H9 (cell line): Measurements from ENCODE around the gene PIGM. TPM values are rescaled to one million over a fixed set of nuclear protein-coding genes. Genes with fewer than 3 reads are reported as not detected.

ENCODE experiments used
- DNase-seq: peaks from one replicate; pipeline ENCODE4 v3.0.0-alpha.2; 2017
- H2AFZ ChIP-seq: one replicate; pipeline ENCODE4 v1.6.1; 2013; ENCODE audit warnings: mild to moderate bottlenecking, low read length, control low read depth, moderate library complexity
- H2AK5ac ChIP-seq: 2 replicates; pipeline ENCODE4 v1.6.1; 2013; ENCODE audit warnings: low read length, control low read depth, mixed read lengths; ENCODE audit not compliant: insufficient read length
- H2BK120ac ChIP-seq: one replicate; pipeline ENCODE4 v1.6.1; 2013; ENCODE audit warnings: low read depth, mild to moderate bottlenecking, low read length, control low read depth, inconsistent platforms; ENCODE audit not compliant: poor library complexity, severe bottlenecking
- H2BK12ac ChIP-seq: 2 replicates; pipeline ENCODE4 v1.6.1; 2013; ENCODE audit warnings: low read length, control low read depth, mixed read lengths, low read depth; ENCODE audit not compliant: insufficient read length
- H2BK15ac ChIP-seq: 2 replicates; pipeline ENCODE4 v1.6.1; 2013; ENCODE audit warnings: low read depth, low read length, control low read depth
- H2BK20ac ChIP-seq: one replicate; pipeline ENCODE4 v1.6.1; 2013; ENCODE audit warnings: low read depth, mild to moderate bottlenecking, low read length, control low read depth, inconsistent platforms; ENCODE audit not compliant: poor library complexity, severe bottlenecking
- H2BK5ac ChIP-seq: 2 replicates; pipeline ENCODE4 v1.6.1; 2013; ENCODE audit warnings: low read length, control low read depth, mixed read lengths; ENCODE audit not compliant: insufficient read length
- H3K14ac ChIP-seq: 2 replicates; pipeline ENCODE4 v1.6.1; 2013; ENCODE audit warnings: low read length, control low read depth; ENCODE audit not compliant: insufficient read depth
- H3K18ac ChIP-seq: 2 replicates; pipeline ENCODE4 v1.6.1; 2013; ENCODE audit warnings: low read depth, mild to moderate bottlenecking, mixed read lengths, low read length, control low read depth; ENCODE audit not compliant: insufficient read length
- H3K23ac ChIP-seq: 2 replicates; pipeline ENCODE4 v1.6.1; 2013; ENCODE audit warnings: low read length, control low read depth, mixed read lengths, low read depth; ENCODE audit not compliant: insufficient read length
- H3K23me2 ChIP-seq: 2 replicates; pipeline ENCODE4 v1.6.1; 2013; ENCODE audit warnings: low read depth, mild to moderate bottlenecking, mixed read lengths, low read length, control low read depth; ENCODE audit not compliant: insufficient read length, poor library complexity, severe bottlenecking
- H3K27ac ChIP-seq: 2 replicates; pipeline ENCODE4 v1.5.1; 2013; ENCODE audit warnings: low read length, control low read depth, mixed read lengths, low read depth; ENCODE audit not compliant: insufficient read length
- H3K27me3 ChIP-seq: 2 replicates; pipeline ENCODE4 v1.6.1; 2013; ENCODE audit warnings: low read length, control low read depth, inconsistent platforms; ENCODE audit not compliant: insufficient read depth
- H3K4ac ChIP-seq: 2 replicates; pipeline ENCODE4 v1.6.1; 2013; ENCODE audit warnings: low read depth, mild to moderate bottlenecking, control low read depth, inconsistent platforms, low read length, moderate library complexity
- H3K4me1 ChIP-seq: 2 replicates; pipeline ENCODE4 v1.6.1; 2013; ENCODE audit warnings: low read length, control low read depth, inconsistent platforms; ENCODE audit not compliant: insufficient read depth
- H3K4me2 ChIP-seq: 2 replicates; pipeline ENCODE4 v1.6.1; 2013; ENCODE audit warnings: low read length, control low read depth, mixed read lengths; ENCODE audit not compliant: insufficient read length, insufficient read depth
- H3K56ac ChIP-seq: 2 replicates; pipeline ENCODE4 v1.6.1; 2013; ENCODE audit warnings: low read depth, mild to moderate bottlenecking, mixed read lengths, low read length, control low read depth; ENCODE audit not compliant: insufficient read length
- H3K79me1 ChIP-seq: 2 replicates; pipeline ENCODE4 v1.6.1; 2013; ENCODE audit warnings: low read depth, mild to moderate bottlenecking, moderate library complexity, low read length, control low read depth, inconsistent platforms; ENCODE audit not compliant: insufficient read depth, poor library complexity, severe bottlenecking
- H3K79me2 ChIP-seq: 2 replicates; pipeline ENCODE4 v1.6.1; 2013; ENCODE audit warnings: low read length, control low read depth, inconsistent platforms; ENCODE audit not compliant: insufficient read depth
- H3K9ac ChIP-seq: 2 replicates; pipeline ENCODE4 v1.6.1; 2013; ENCODE audit warnings: low read length, control low read depth, mixed read lengths; ENCODE audit not compliant: insufficient read length; ENCODE audit errors: extremely low read depth
- H3K9me3 ChIP-seq: one replicate; pipeline ENCODE4 v1.6.1; 2013; ENCODE audit warnings: low read depth, low read length, inconsistent platforms; ENCODE audit not compliant: control insufficient read depth
- H3T11ph ChIP-seq: one replicate; pipeline ENCODE4 v1.6.1; 2013; ENCODE audit warnings: mild to moderate bottlenecking, low read length, control low read depth, inconsistent platforms
- H4K20me1 ChIP-seq: one replicate; pipeline ENCODE4 v1.6.1; 2013; ENCODE audit not compliant: control insufficient read depth, insufficient read length, insufficient read depth
- H4K5ac ChIP-seq: 2 replicates; pipeline ENCODE4 v1.6.1; 2013; ENCODE audit warnings: low read depth, mild to moderate bottlenecking, mixed read lengths, low read length, control low read depth; ENCODE audit not compliant: insufficient read length
- H4K8ac ChIP-seq: replicated peaks from 2 replicates; pipeline ENCODE4 v1.6.1; 2013; ENCODE audit warnings: low read length, control low read depth, mixed read lengths, low read depth; ENCODE audit not compliant: insufficient read length
- H4K91ac ChIP-seq: 2 replicates; pipeline ENCODE4 v1.6.1; 2013; ENCODE audit warnings: low read depth, mild to moderate bottlenecking, moderate library complexity, mixed read lengths, low read length, control low read depth; ENCODE audit not compliant: insufficient read length
- H3K27ac Mint-ChIP-seq, 3 experiments: 2 replicates in 2 of 3; 3 replicates in 1 of 3; pipeline ENCODE4 v1.8.0; 2020 to 2021; ENCODE audit warnings: mixed read lengths in 3 of 3, mild to moderate bottlenecking in 1 of 3, moderate library complexity in 1 of 3
- H3K27me3 Mint-ChIP-seq: 2 replicates; pipeline ENCODE4 v1.8.0; 2021; ENCODE audit warnings: low read depth, mild to moderate bottlenecking, moderate library complexity, mixed read lengths
- H3K36me3 Mint-ChIP-seq, 3 experiments: 2 replicates in 2 of 3; 3 replicates in 1 of 3; pipeline ENCODE4 v1.8.0; 2020 to 2021; ENCODE audit warnings: low read depth in 3 of 3, mixed read lengths in 3 of 3; ENCODE audit not compliant: insufficient read depth in 1 of 3
- H3K4me1 Mint-ChIP-seq, 2 experiments: 2 replicates each; pipeline ENCODE4 v1.8.0; 2020; ENCODE audit warnings: mixed read lengths in 2 of 2
- H3K4me3 Mint-ChIP-seq, 2 experiments: 2 replicates in 1 of 2; 3 replicates in 1 of 2; pipeline ENCODE4 v1.8.0; 2020 to 2021; ENCODE audit warnings: mild to moderate bottlenecking in 2 of 2, mixed read lengths in 2 of 2, moderate library complexity in 1 of 2
- H3K9me3 Mint-ChIP-seq, 2 experiments: 2 replicates in 1 of 2; 3 replicates in 1 of 2; pipeline ENCODE4 v1.8.0; 2020; ENCODE audit warnings: mild to moderate bottlenecking in 2 of 2, mixed read lengths in 2 of 2, moderate library complexity in 1 of 2
- CTCF ChIP-seq: fragments of 200-600 bp; sonication (generic); conservative IDR thresholded peaks from 3 replicates; pipeline ENCODE4 v1.8.0; 2021; ENCODE audit warnings: antibody characterized with exemption, mild to moderate bottlenecking
- WGBS: extraction: QIAGEN DNeasy Blood & Tissue Kit; methylation state at CpG from one replicate; pipeline ENCODE4 v1.1.7; 2013; ENCODE audit warnings: missing lambda C conversion rate, low lambda C conversion rate, mixed read lengths; ENCODE audit not compliant: insufficient read length; ENCODE audit errors: extremely low coverage; 5-methylcytosine and 5-hydroxymethylcytosine counted together
- total RNA-seq: library from RNA; stranded (reverse); gene quantifications from 2 replicates; pipeline ENCODE4 v1.2.1, GENCODE V29; 2021

Gene PIGM
- total RNA-seq, 1 experiment from 2014 or later: 5.9 TPM

GRCh38 chr1:160052936-160053335 is 21.1 kb upstream of the PIGM start:
- H4K8ac ChIP-seq: no peak overlapping the region
- Mint-ChIP-seq H3K9me3 (no peaks in the 10 kb centered on the region), H3K4me1 (peaks cover 15 to 23% of the 10 kb centered on the region in 2 experiments), H3K36me3 (no peaks in the 10 kb centered on the region), H3K27me3 (peaks cover 41% of the 10 kb centered on the region), H3K27ac (no peak overlapping the region; a peak in 1 of 7 replicates), H3K4me3 (no peak overlapping the region)
- no peak for DNase-seq
- H3K4ac ChIP-seq: no peak overlapping the region
- no peak overlapping the region for H3T11ph ChIP-seq
- H3K23ac ChIP-seq: no peak overlapping the region
- H3K56ac ChIP-seq: no peak overlapping the region
- H4K5ac ChIP-seq: no peak overlapping the region
- no peaks in the 10 kb centered on the region for H4K20me1 ChIP-seq
- no peak overlapping the region for H3K4me2 ChIP-seq
- no peaks in the 10 kb centered on the region for H3K27me3 ChIP-seq
- no peak overlapping the region for H2AK5ac ChIP-seq
- no peaks in the 10 kb centered on the region for H3K9me3 ChIP-seq
- no peak overlapping the region for H2BK120ac ChIP-seq
- no peak overlapping the region for H2BK12ac ChIP-seq
- H2BK20ac ChIP-seq: no peak overlapping the region
- H2BK15ac ChIP-seq: no peak overlapping the region
- TF ChIP-seq CTCF: no peak
- no peaks in the 10 kb centered on the region for H3K23me2 ChIP-seq
- H4K91ac ChIP-seq: no peak overlapping the region
- peaks cover 2% of the 10 kb centered on the region; the same call in 1 of the 2 replicates for H3K4me1 ChIP-seq
- no peak overlapping the region for H3K14ac ChIP-seq
- no peak overlapping the region for H2AFZ ChIP-seq
- no peak overlapping the region for H3K27ac ChIP-seq
- no CpG with 5 or more reads among the region's 6 CpGs for whole genome bisulfite sequencing
- H2BK5ac ChIP-seq: no peak overlapping the region
- H3K9ac ChIP-seq: no peak overlapping the region
- no peaks in the 10 kb centered on the region for H3K79me2 ChIP-seq
- no peaks in the 10 kb centered on the region for H3K79me1 ChIP-seq
- no peak overlapping the region for H3K18ac ChIP-seq
